Cortex of kidney (tissue), 1 donor: ENCODE results near the gene MTURN.

Source experiments
- DNase-seq: peaks from one replicate; lab custom pipeline; 2025; lab: John Stamatoyannopoulos, UW

The MTURN gene

DNA sequence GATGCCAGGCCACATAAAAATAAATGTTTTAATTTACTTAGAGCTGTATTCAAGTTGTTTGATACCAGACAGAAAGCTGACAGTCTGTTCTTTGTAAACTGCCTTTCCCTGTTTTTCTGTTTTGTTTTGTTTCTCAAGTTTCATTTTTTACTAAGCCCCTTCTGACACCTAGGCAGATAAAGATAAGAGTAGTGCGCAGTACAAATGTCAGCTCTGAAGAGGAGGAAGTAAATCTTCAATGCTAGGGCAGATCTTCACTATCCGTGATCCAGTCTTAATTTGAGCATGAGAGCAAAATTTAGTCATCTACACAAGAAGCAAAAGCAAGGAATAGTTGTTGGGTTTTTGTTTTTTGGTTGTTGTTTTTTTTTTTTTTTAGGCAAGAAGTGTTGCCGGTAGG, 27.3 kb downstream of the MTURN start:
- DNase-seq = no peak

DNA sequence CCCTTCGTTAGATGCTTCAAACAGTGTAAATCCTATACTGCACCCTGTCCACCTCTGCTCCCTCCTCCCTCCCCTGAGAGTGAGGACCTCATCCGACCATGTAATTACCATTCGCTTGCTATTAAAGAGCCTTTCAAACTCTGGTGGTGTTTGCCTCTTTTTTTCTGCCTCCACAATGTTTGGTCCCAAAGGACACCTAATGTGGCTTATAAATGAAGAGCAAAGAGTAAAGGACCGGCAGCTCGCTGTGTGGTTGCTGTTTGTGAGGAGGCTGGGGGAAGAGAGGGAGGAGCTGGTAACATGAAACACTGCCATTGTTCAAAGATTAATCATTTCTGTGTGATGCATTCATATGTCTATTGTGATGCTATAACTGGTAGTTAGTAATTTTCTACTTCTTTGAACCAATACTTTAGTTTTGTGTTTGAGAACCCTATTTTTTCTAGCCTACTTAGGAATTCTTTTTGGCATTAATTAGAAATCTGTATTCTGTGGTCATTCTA, 27.9 kb downstream of the MTURN start:
- DNase-seq = no peak

DNA sequence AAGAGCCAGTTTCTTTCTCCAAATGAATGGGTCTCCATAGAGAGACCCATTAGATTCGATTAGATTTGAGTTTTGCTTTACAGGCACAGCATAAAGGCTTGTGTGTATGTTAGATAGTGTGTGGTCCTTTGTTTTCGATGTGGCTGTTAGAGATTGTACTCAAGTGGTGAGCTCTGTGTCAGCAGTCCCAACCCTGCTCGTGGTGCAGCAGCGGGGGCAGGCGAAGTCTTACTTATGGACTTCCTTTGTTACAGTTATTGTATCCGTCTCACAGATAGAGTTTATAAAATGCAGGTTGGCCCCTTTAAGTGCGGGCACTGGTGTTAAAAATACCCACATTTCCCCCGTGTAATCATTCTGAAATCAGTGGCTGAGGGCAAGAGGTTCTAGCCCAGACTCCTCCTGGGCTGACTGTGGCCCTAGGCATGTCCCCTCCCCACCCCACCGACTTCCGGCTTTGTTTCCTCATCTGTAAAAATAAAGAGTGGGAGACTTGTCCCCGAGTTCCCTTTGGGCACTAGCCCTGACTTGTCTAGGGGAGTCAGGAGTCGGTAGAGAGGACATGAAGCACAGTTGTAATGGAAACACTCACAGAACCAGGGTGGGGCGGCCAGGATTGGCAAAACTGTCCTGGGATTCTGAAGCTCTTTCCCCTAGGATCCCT, 28.6 kb downstream of the MTURN start:
- DNase-seq = no peak

DNA sequence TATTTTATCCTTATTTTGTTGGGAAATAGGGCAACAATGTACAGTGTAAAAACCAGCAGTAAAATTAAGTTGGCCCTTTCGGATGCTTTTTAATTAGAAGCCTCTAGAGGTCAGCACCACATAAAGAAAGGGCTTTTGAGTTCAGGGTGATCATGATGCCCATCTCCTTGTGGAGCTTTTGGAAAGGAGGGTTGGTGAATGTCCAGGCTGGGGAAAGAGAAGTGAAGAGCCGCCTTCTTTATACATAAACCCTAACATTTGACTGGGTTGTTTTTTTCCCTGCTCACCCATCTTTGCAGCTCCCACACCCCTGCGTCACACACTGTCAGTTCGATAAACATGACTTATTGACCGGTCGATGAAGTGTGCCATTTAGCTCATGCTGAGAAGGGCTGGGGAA, 29.8 kb downstream of the MTURN start:
- DNase-seq = no peak

DNA sequence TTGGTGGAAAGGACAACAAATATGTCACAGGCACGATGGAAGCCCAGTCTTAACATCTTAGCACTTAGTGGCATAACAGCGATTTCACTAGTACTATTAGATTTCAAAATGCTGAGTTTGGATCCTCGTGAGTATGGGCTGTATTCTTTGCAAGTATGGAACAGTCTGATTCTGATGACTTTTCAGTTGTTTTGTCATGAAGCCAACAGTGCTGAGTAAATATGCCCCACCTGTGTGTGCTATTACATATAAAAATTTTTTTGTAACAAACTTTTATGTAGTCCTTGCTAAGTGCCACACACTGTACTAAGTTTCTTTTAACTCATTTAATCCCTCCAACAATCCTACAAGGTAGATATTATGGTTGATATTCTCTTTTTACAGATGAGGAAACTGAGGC, 30.8 kb downstream of the MTURN start:
- no peak for DNase-seq

DNA sequence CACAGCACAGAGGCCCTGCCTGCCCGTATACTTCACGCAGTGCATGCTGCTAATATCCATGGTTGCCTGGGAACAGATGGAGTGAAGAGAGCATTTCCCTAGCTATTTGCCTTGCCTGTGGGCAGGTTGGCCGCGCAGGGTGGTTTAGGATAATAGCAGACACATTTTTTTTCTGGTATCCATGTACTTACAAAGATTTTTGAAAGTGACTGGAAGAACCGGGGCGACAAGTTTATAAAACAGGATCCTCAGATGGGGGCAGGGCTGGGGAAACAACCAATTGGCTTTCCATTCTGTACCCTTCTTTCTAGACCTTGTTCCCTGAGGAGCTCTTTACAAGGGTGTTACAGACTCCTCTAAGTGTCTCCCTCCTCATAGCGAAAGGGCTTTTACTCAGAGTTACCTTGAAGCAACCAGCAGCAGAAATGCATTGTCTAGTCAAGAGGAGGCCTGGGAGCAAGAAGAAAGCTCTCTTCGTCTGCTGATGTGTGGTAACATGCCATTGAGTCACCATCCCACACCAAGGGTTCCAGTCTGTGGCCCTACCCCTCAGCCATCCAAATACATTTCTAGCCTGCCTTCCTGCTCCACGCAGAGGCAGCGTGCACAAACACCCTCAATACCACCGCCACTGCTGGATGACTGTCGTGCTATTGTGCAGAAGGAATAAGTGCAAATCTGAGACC, 31.5 kb downstream of the MTURN start:
- DNase-seq = no peak

DNA sequence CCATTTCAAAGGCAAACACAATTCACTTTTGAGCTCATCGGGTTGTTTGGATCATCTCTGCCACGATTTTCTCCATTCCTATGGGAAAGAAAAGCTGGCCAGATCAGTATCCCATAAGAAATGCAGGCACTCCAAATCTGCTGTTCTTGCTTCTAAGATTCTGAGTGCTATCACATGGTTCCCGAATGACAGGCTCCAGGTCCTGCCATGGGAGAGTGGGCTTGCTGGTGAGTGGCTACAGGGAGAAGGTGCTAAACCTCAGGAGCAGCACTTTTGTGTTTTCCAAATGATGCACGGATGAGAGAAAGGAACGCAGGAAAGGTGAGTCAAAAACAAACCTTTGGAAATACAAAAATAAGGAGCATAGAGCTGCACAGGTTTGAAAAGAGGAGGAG, 32.1 kb downstream of the MTURN start:
- no peak for DNase-seq

DNA sequence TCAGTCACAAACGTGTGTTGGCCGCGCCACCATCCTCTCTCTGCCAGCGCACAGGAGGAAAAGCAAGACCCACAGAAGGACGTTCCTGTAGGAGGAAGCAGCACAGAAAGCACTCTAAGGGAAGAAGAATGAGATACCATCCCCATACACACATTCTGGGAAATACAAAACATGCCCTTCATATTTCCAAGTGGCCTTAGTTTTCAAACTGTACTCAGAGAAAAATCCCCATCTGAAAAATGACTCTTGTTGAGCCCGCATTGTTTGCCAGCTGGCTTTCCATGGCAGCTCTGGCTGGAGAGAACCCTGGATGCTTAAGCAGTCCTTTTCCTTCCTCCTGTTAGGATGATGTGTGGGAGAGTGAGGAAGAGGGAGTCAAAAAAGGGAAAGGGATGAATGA, 33.1 kb downstream of the MTURN start:
- no peak for DNase-seq

DNA sequence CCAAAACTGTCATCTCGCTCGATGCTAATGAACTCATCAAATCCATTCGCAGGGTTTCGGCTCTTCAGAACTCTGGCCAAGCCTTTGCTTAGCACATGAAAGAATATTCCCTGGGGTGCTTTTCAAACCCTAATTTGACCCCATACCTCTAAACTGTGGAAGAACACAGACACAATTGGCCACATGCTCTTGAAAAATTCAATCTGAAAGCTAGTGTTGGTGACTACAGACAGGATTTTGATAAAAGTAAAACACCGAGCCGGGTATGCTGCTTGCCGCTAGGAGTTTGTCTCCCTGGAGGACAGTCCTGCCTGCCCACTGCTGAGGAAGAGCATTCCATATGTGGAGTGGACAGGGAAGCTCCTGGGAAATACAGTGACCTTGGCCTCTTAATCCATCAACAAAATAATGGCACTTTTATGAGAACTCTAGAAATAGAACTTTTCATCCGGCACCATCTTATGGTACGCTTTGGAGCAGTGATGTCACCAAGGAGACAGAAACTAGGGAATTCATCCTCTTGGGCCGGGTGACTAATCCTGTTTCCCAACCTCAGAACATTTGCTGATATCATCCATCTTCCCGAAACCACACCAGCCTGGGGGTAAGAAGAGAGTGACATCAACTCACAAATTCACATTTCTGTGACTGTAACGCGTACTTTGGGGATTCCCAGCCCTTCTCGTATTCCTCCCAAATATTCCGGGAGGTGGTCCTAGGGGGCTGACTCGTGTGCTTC, 34.2 kb downstream of the MTURN start:
- DNase-seq = no peak

DNA sequence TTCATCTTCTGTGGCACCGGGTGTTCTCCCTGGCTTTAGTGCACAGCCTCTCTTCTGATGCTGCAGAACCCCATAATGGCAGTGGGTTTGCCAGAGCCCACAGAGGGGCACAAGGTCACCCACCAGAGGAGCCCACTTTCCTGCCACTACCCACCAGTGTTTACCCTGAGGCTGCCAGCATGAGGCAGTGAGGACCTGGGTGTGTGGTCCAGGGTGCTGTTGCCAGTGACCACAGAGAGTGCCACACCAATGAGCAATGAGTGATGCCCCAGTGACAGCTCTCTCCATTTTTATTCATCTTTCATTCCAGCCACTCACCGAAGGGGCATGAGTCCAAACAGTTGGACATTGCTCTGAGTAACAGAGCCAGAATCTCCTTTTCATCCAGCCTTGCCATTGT, 34.8 kb downstream of the MTURN start:
- no peak for DNase-seq

DNA sequence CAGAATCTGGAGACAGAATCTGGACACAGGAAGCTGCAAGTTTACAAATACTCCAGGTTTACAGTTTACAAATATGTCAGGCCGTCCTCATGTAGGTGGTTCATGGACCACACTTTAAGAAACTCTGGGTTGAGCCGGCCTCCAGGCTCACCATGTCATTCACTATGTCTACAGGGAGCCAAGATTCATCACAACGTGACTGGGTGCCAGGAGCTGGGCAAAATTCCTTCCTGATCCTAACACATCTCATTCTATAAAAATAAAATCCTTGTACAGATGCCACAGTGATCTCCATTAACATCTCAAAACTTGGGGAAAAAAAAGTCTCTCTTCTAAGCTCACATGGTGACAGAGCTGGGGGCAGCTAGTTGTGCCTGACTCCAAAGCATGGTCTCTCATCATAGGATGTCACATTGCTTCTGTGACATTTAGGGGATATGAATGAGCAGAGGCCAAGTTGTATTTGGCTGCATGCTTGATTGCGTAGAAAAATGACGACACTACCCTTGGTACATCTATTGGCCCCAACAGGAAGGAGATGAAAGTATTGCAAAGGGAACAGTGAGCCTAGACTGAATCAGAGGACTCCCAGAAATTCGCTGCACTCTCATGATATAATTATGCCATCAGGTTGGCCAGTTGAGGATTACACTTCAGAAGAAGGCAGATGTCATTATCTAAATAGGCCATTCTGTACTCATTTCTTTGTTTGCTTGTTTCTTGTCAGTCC, 35.9 kb downstream of the MTURN start:
- no peak for DNase-seq

DNA sequence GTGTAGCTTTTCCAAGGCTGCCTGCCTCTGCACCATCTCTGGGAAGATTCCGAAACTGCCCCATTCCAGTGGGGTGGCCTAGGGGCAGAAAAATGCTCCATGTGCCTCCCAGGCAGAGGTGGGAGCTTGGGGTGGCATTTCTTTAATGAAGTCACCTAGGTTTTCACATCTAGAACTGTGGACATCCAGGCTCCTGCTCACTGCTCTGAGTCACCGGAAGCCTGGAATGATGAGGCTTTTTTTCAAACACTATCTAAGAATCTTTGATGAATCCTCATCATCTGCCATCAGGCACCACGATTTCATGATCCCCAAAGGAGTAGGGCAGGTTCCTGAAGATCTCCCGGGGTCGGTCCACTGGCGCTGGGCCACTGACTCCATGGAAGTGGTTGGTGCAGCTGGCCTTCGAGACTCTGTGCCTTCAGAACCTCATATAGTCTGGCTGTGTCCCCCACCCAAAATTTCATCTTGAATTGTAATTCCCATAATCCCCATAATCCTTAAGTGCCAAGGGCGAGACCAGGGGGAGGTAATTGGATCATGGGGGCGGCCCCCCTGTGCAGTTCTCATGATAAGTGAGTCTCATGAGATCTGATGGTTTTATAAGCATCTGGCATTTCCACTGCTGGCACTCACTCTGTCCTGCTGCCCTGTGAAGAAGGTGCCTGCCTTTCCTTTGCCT, 37.1 kb downstream of the MTURN start:
- DNase-seq = no peak

DNA sequence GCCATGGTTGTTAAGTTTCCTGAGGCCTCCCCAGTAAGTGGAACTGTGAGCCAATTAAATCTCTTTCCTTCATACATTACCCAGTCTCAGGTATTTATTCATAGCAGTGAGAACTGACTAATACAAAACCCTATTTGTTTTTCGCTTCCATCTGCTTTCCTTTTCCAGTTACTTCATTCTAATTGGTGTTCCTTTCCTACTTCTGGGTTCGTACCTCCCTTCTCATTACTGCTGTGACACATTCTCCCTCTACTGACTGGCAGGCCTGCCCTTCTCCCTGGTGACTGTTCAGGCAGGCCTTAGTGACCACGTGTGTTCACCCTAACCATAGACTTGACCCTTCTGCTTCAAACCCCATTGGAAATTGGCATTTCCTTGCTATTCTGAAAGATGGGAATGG, 37.7 kb downstream of the MTURN start:
- no peak for DNase-seq

DNA sequence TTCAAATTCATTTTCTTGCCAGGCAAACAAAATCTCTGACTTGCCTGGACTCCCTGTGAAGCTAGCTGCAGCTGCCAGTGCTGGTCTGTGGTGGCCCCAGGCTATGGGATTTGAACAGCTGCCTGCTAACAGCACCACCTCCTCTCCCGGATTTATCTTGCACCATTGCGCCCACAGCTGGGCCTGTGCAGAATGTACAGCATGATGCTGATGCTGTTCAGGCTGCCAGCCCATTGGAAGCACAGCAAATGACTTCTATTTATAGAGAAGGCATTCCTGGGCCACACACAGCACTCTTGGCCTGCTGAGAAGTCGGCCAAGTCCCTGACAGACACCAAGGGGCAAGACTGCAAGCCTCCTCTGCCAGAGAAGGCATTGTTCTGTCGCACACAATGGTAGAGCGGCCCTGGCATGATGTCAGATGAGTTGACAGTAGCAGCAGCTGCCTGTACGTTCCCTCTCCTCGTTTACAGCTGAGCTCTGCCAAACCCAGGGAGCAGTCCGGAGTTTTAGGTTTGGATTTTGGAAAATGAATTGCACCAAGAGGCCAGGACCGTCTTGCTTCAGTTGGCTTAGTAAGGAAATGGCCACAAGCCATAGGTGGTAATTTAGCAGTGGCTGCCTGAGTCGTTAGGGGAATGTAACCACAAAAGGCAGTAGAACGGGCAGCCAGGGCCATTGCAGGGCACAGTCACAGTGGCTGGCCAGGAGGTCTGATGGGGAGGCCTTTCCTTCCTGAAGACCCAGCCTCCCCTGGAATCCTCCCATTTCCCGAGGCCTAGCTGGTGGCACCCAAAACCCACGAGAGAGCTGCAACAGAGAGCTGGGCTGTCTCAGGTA, 38.5 kb downstream of the MTURN start:
- DNase-seq = no peak

DNA sequence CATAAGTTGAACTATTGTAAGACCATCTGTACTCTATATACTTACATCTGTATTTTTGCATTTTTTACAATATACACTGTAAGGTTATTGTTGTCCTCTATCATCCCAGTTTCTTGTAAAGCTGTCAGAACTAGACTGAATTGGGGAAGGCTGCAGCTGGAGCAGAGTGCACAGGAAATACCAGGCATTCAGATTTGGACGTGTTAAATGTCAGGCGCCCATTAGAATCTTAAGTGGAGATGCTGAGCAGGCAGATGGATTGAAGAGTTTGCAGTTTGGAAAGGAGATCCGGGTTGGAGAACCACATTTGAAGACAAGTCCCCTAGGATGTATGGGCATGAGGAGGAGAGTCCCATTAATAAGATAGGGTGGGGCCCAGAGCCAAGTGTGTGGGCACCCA, 40.4 kb downstream of the MTURN start:
- no peak for DNase-seq

DNA sequence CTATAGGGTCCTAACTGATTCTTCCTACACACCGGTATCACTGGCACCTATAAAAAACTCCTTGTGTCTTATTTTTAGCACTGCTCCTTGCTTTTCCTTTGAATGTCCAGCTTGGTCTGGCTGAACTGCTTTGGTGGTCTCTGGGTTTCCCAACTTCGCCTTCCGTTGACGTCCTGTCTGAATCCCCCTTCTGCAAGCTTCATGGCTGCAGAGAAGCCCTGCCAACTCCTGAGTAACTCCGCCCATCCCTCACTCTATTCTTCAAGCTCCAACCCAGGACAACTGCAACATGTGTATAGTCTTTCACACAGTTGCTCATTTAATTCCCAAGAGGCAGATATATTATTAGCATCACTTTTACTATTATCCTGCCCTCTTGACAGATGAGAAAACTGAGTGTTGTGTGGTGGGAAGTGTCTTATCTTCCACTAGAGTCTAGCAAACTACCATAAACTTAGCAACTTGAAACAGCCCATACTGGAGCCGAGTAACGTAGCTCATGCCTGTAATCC, 40.9 kb downstream of the MTURN start:
- no peak for DNase-seq

DNA sequence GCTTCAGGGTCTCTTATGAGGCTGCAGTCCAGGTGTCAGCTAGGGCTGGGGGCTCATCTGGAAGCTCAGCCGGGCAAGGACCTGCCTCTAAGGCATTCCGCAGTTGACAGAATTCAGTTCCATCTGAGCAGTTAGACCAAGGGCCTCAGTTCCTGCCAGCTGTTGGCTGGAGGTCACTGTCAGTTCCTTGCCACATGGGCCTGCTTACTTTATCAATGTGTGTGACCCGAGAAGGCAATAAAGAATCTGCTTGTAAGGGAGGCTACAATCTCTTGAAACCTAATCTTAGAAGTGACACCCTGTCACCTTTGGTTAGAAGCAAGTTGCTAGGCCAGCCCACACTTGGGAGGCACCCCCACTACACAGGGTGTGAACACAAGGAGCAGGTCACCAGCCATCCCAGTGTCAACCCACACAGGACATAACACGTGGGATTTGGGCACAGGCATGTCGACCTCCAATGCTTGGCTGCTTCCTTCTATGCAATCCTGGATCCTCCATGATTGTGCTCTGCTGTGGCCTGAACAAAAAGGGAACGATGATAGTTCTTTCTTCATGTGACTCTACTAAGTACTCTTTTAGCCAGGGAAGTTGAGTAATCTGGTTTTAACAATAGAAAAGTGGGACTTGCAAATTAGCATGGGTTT, 41.8 kb downstream of the MTURN start:
- no peak for DNase-seq

DNA sequence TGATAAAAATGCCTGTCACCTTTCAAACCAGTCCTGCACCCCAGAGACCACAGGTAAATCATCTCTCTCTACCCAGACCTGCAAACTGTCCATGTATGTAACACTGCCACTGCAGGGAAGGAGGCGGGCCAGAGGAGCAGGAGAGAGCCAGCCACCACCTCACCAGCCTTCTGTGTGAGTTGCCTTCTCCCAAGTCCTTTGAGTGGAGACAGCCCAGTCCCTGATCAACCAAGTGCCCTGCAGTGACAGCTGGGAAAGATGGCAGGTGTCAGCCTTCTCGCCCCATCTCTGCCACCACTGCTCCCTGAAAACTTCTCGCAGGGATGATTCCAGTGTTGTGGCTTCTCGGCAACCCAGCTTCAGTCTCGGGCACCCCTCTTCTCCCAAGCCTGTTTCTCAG, 42.4 kb downstream of the MTURN start:
- no peak for DNase-seq

DNA sequence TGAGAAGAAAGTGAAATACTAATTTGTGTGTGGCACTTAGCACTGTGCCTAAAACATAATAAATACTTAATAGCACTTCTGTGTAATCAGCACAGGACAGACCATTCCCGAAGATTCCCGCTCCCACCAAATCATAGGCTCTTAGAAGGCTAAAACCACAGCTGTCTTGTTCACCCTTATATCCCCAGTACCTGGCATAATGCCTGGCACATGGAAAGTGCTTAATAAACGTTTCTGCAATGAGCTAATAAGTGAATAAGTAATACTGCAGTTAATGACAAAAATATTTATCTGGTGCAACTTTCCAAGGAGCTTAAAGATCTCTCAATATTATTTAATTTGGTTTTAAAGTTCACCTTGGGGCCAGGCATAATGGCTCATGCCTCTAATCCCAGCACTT, 43.2 kb downstream of the MTURN start:
- no peak for DNase-seq

DNA sequence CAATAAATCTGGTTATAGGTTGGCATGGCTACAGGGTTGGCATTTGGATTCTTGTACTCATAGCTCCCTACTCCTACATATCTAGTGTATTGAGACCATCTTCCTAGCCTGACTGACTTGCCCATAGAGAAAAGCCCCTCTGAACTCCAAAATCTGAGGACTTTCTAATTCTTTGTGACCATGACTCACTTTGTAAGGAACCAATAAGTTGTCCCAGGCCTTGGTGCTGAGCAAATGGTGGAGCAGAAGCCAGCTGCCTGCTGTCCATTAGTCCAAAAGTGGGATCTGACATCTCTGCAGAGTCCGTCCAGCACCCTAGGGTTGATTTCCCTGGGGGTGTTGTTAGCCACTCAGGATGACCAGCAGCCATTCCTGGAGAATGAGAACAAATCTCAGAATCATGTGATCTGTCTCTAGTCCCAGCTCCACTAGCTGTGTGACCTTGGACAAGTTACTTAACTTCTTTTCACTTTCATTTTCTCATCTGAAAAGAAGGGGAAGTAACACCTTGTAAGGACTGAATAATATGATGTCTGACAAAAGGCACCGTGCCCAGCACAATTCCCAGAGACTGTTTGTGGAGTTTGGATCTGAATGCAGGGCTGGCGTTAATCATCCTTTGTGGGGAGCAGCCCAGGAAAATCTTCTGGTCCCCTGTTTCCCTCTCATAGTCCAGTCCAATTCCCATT, 44.1 kb downstream of the MTURN start:
- no peak for DNase-seq
